K562 (cell line): Measurements from ENCODE around the gene HCAR2. TPM values are rescaled to one million over a fixed set of nuclear protein-coding genes. Genes with fewer than 3 reads are reported as not detected.
A peak's percentile ranks its signal among the peaks of the same experiment; 100 is the strongest.
"Not testable (repeated sequence)": the region's sequence is repeated elsewhere in the genome, so short reads cannot be mapped to it uniquely, and the experiment has no call there.

Source experiments
- ATAC-seq: fragments of 200-7000 bp; cut with Tn5 transposase; 3 replicates; pipeline ENCODE4 v1.9.1; 2020; ENCODE audit warnings: moderate library complexity
- BruUV-seq: library from RNA; stranded (reverse); fragments of 400-500 nt; replicated peaks from 2 replicates; lab custom pipeline; 2021; lab: Mats Ljungman, UMichigan
- CTCF ChIA-PET: fragments of 300-600 bp; formaldehyde crosslinking; extraction: SDS; loops from one replicate; lab custom pipeline; 2021; ENCODE audit warnings: low intra/inter-chr PET ratio; lab: Yijun Ruan, JAX
- POLR2A ChIA-PET: fragments of 300-600, 350-650 bp; sonication (Branson Sonifier 250); formaldehyde crosslinking; extraction: SDS; loops from one replicate; lab custom pipeline; 2021; ENCODE audit warnings: antibody characterized with exemption, inconsistent platforms; lab: Yijun Ruan, JAX
- DNase-seq, 4 experiments: peaks; one replicate each; pipeline versions ENCODE4 v3.0.0 to v3.0.0-alpha.2; 2011 to 2018; ENCODE audit warnings: low spot score in 3 of 4, mixed read lengths in 3 of 4; ENCODE audit errors: extremely low read depth in 1 of 4
- FAIRE-seq: peaks from 2 replicates; lab custom pipeline; 2011; peaks lifted over from hg19 to GRCh38; lab: Jason Lieb, UNC
- H2AFZ ChIP-seq: 2 replicates; pipeline ENCODE4 v1.6.0; 2011; ENCODE audit warnings: low read depth, low read length, control low read depth, inconsistent platforms
- H3K27ac ChIP-seq: fragments of 200-600 bp; 3 replicates; pipeline ENCODE4 v1.8.0; 2011; ENCODE audit warnings: low read depth, mild to moderate bottlenecking, control low read depth, inconsistent platforms, low read length, moderate library complexity, mixed read lengths; ENCODE audit errors: extremely low read depth
- H3K27me3 ChIP-seq, 2 experiments: fragments of 300-600 bp in 1 of 2; 2 replicates in 1 of 2; 3 replicates in 1 of 2; pipeline versions ENCODE4 v1.6.0 to v1.8.0; 2011; ENCODE audit warnings: inconsistent platforms in 2 of 2, low read length in 2 of 2, mild to moderate bottlenecking in 1 of 2, mixed read lengths in 1 of 2, moderate library complexity in 1 of 2; ENCODE audit not compliant: control insufficient read depth in 2 of 2, insufficient read depth in 2 of 2
- H3K36me3 ChIP-seq: fragments of 300-600 bp; 3 replicates; pipeline ENCODE4 v1.8.0; 2011; ENCODE audit warnings: mild to moderate bottlenecking, low read length, inconsistent platforms; ENCODE audit not compliant: control insufficient read depth, insufficient read depth
- H3K4me1 ChIP-seq, 2 experiments: fragments of 200-600 bp in 1 of 2; replicated peaks in 1 of 2; 2 replicates in 1 of 2; 3 replicates in 1 of 2; pipeline versions ENCODE4 v1.5.1 to v1.8.0; 2011; ENCODE audit warnings: inconsistent platforms in 2 of 2, low read length in 2 of 2, mild to moderate bottlenecking in 1 of 2, mixed read lengths in 1 of 2, moderate library complexity in 1 of 2; ENCODE audit not compliant: control insufficient read depth in 2 of 2, insufficient read depth in 2 of 2
- H3K4me2 ChIP-seq: 2 replicates; pipeline ENCODE4 v1.6.1; 2011; ENCODE audit warnings: low read length, control low read depth, inconsistent platforms, mixed read lengths; ENCODE audit not compliant: insufficient read depth
- H3K4me3 ChIP-seq: fragments of 200-600 bp; sonication (generic), shearing (Covaris generic); 2 replicates; pipeline ENCODE4 v1.5.1; 2016; ENCODE audit warnings: control low read depth, inconsistent platforms
- H3K79me2 ChIP-seq: fragments of 200-600 bp; 3 replicates; pipeline ENCODE4 v1.8.0; 2011; ENCODE audit warnings: low read length, inconsistent platforms; ENCODE audit not compliant: control insufficient read depth, insufficient read depth
- H3K9ac ChIP-seq, 2 experiments: 2 replicates each; pipeline versions ENCODE4 v1.6.0 to v1.6.1; 2011; ENCODE audit warnings: low read depth in 2 of 2, low read length in 2 of 2, control low read depth in 1 of 2, inconsistent platforms in 1 of 2, mild to moderate bottlenecking in 1 of 2, mixed read lengths in 1 of 2; ENCODE audit not compliant: insufficient read depth in 1 of 2
- H3K9me1 ChIP-seq: one replicate; pipeline ENCODE4 v1.6.0; 2011; ENCODE audit warnings: inconsistent platforms, mild to moderate bottlenecking, low read length, moderate library complexity; ENCODE audit not compliant: control insufficient read depth, insufficient read depth
- H3K9me3 ChIP-seq: replicated peaks from 2 replicates; pipeline ENCODE4 v1.5.1; 2011; ENCODE audit warnings: low read depth, low read length, inconsistent platforms; ENCODE audit not compliant: control insufficient read depth, insufficient read depth
- H4K20me1 ChIP-seq: replicated peaks from 2 replicates; pipeline ENCODE4 v1.6.1; 2011; ENCODE audit warnings: low read length, inconsistent platforms, mixed read lengths; ENCODE audit not compliant: control insufficient read depth, insufficient read depth
- ARID1B ChIP-seq: fragments of 450-650 bp; IDR thresholded peaks from 2 replicates; pipeline ENCODE4 v1.6.1; 2016; ENCODE audit warnings: antibody characterized with exemption, mild to moderate bottlenecking, inconsistent platforms
- CBFA2T2 ChIP-seq: fragments of 450-650 bp; conservative IDR thresholded peaks from 2 replicates; pipeline ENCODE4 v1.6.1; 2017; ENCODE audit warnings: mild to moderate bottlenecking
- CBFA2T3 ChIP-seq: fragments of 450-650 bp; IDR thresholded peaks from 2 replicates; pipeline ENCODE4 v1.6.1; 2017
- CTBP1 ChIP-seq: fragments of 450-650 bp; IDR thresholded peaks from 2 replicates; pipeline ENCODE4 v1.6.1; 2016; ENCODE audit warnings: borderline replicate concordance
- CXXC5 ChIP-seq: fragments of 250-450 bp; sonication (Bioruptor Pico); IDR thresholded peaks from 2 replicates; pipeline ENCODE4 v1.8.0; 2022; ENCODE audit warnings: inconsistent platforms, mild to moderate bottlenecking, moderate library complexity
- DPF2 ChIP-seq: fragments of 450-650 bp; IDR thresholded peaks from 2 replicates; pipeline ENCODE4 v1.6.1; 2016
- GATA2 ChIP-seq: sonication (generic); formaldehyde crosslinking; IDR thresholded peaks from 2 replicates; pipeline ENCODE4 v1.4.0; 2020; ENCODE audit warnings: mild to moderate bottlenecking, missing genetic modification reagents
- HDAC1 ChIP-seq, 2 experiments: fragments of 450-650 bp; IDR thresholded peaks; 2 replicates each; pipeline ENCODE4 v1.6.1; 2016 to 2017; ENCODE audit warnings: inconsistent platforms in 1 of 2, mild to moderate bottlenecking in 1 of 2, moderate library complexity in 1 of 2
- KDM1A ChIP-seq, 2 experiments: fragments of 450-650 bp; IDR thresholded peaks; 2 replicates each; pipeline ENCODE4 v1.6.1; 2016; ENCODE audit warnings: mild to moderate bottlenecking in 2 of 2
- KLF16 ChIP-seq: IDR thresholded peaks from 2 replicates; pipeline ENCODE4 v1.6.1; 2016; ENCODE audit warnings: antibody characterized with exemption
- MTA2 ChIP-seq: fragments of 450-650 bp; IDR thresholded peaks from 2 replicates; pipeline ENCODE4 v1.6.1; 2016; ENCODE audit warnings: low read depth
- NCOR1 ChIP-seq: fragments of 450-650 bp; IDR thresholded peaks from 2 replicates; pipeline ENCODE4 v1.6.1; 2016; ENCODE audit warnings: mild to moderate bottlenecking, moderate library complexity
- NFIC ChIP-seq: fragments of 450-650 bp; IDR thresholded peaks from 2 replicates; pipeline ENCODE4 v1.6.1; 2017; ENCODE audit warnings: mild to moderate bottlenecking, inconsistent platforms
- NONO ChIP-seq, 2 experiments: fragments of 200-400 bp in 1 of 2; fragments of 450-650 bp in 1 of 2; formaldehyde crosslinking in 1 of 2; IDR thresholded peaks; 2 replicates each; pipeline ENCODE4 v1.6.1; 2017; ENCODE audit warnings: low read depth in 2 of 2, mild to moderate bottlenecking in 2 of 2, moderate library complexity in 2 of 2, low read length in 1 of 2
- PML ChIP-seq: IDR thresholded peaks from 2 replicates; pipeline ENCODE4 v1.6.1; 2012; ENCODE audit warnings: low read length, inconsistent platforms
- POLR2AphosphoS5 ChIP-seq: IDR thresholded peaks from 2 replicates; pipeline ENCODE4 v1.6.1; 2011; ENCODE audit warnings: mild to moderate bottlenecking, low read depth, low read length, moderate library complexity; ENCODE audit not compliant: control insufficient read depth, insufficient read depth
- RCOR1 ChIP-seq, 2 experiments: IDR thresholded peaks; 2 replicates each; pipeline ENCODE4 v1.6.1; 2012; ENCODE audit warnings: low read depth in 2 of 2, low read length in 2 of 2, borderline replicate concordance in 1 of 2, improper control_type of control experiment in 1 of 2
- SMAD4 ChIP-seq: fragments of 250-450 bp; sonication (Bioruptor Pico); conservative IDR thresholded peaks from 2 replicates; pipeline ENCODE4 v1.8.0; 2021; ENCODE audit warnings: inconsistent platforms, mild to moderate bottlenecking, moderate library complexity
- SMARCA4 ChIP-seq: fragments of 450-650 bp; IDR thresholded peaks from 2 replicates; pipeline ENCODE4 v1.6.1; 2016
- SMARCE1 ChIP-seq: fragments of 450-650 bp; IDR thresholded peaks from 2 replicates; pipeline ENCODE4 v1.7.1; 2016; ENCODE audit warnings: mild to moderate bottlenecking
- SOX6 ChIP-seq: fragments of 450-650 bp; IDR thresholded peaks from 2 replicates; pipeline ENCODE4 v1.6.1; 2014; ENCODE audit warnings: mild to moderate bottlenecking
- TAL1 ChIP-seq: fragments of 450-650 bp; IDR thresholded peaks from 2 replicates; pipeline ENCODE4 v1.6.1; 2016; ENCODE audit warnings: mild to moderate bottlenecking
- TCF3 ChIP-seq: sonication (generic); formaldehyde crosslinking; IDR thresholded peaks from 2 replicates; pipeline ENCODE4 v1.4.0; 2020; ENCODE audit warnings: mild to moderate bottlenecking, missing genetic modification reagents
- TEAD4 ChIP-seq, 2 experiments: sonication (generic) in 1 of 2; formaldehyde crosslinking in 1 of 2; IDR thresholded peaks; 2 replicates each; pipeline versions ENCODE4 v1.6.1 to v1.8.0; 2012 to 2022; ENCODE audit warnings: borderline replicate concordance in 1 of 2, inconsistent platforms in 1 of 2, low read length in 1 of 2, mild to moderate bottlenecking in 1 of 2, missing genetic modification reagents in 1 of 2
- TRIM24 ChIP-seq, 2 experiments: fragments of 450-650 bp; IDR thresholded peaks; 2 replicates each; pipeline ENCODE4 v1.6.1; 2016
- ZEB2 ChIP-seq: fragments of 450-650 bp; IDR thresholded peaks from 2 replicates; pipeline ENCODE4 v1.6.1; 2016
- ZFX ChIP-seq: sonication (generic); formaldehyde crosslinking; IDR thresholded peaks from 2 replicates; pipeline ENCODE4 v1.8.0; 2022; ENCODE audit warnings: mild to moderate bottlenecking, missing genetic modification reagents, moderate library complexity
- WGBS: fragments of 100-300 bp; shearing (Covaris generic); methylation state at CpG from one replicate; pipeline ENCODE4 v1.1.6; 2016; ENCODE audit warnings: low coverage, mixed read lengths; ENCODE audit not compliant: insufficient coverage; ENCODE audit errors: missing lambda C conversion rate; 5-methylcytosine and 5-hydroxymethylcytosine counted together
- in situ Hi-C: fragments of 300-500 bp; cut with MboI; formaldehyde crosslinking; loops from 4 replicates; pipeline ENCODE4 v1.15.0; 2018; ENCODE audit warnings: inconsistent platforms, mixed read lengths
- intact Hi-C: fragments of 100-400 bp; cut with micrococcal nuclease; formaldehyde crosslinking; loops from 2 replicates; pipeline ENCODE4 v1.14.2; 2022
- polyA plus RNA-seq, 8 experiments: library from polyadenylated mRNA; depleted of rRNA in 4 of 8; stranded (reverse) in 5 of 8; unstranded in 3 of 8; fragments of >200 nt; fragmentation: Nextera tagmentation in 2 of 8; fragmentation: Illumina TruSeq in 1 of 8; extraction: Ambion mirVana in 2 of 8; extraction: Trizol in 1 of 8; gene quantifications; 2 replicates each; pipeline versions ENCODE4 v1.2.1 to v1.2.3, GENCODE V29; 2011 to 2014; ENCODE audit warnings: inconsistent platforms in 1 of 8, missing spikeins in 1 of 8
- total RNA-seq, 7 experiments: library from RNA; depleted of rRNA in 6 of 7; stranded (reverse); fragments of >200 nt in 6 of 7; fragmentation: Illumina TruSeq in 2 of 7; extraction: Trizol in 2 of 7; gene quantifications; 2 replicates each; pipeline versions ENCODE4 v1.2.1 to v1.2.3, GENCODE V29; 2011 to 2021; ENCODE audit warnings: low replicate concordance in 1 of 7

Gene HCAR2
- total and polyA plus RNA-seq, 9 of the 15 experiments (the other 6 are each of a cell fraction or from before 2014, with no cell fraction given): not detected

GRCh38 chr12:122750781-122751515 is 47.8 kb upstream of the HCAR2 start:
- peak overlapping the region; percentile 30; the same call in 1 of the 2 replicates for H3K4me2 ChIP-seq
- in situ Hi-C loops: loop anchor here (5.0 kb wide), 1 partner anchor 114 kb away; no protein-coding TSS in a partner anchor
- H4K20me1 ChIP-seq; H3K27me3 ChIP-seq; H3K4me3 ChIP-seq; H3K9me3 ChIP-seq; FAIRE-seq; H3K9me1 ChIP-seq; H3K9ac ChIP-seq; POLR2A ChIA-PET; ATAC-seq; BruUV-seq; TF ChIP-seq TEAD4 (CRISPR knock-in tag; IDR thresholded peaks at IDR 0.05; ENCODE audit: borderline replicate concordance): not testable (repeated sequence)
- H3K27ac ChIP-seq: 0 out of 3 replicates have a peak overlapping the region, but pooled peaks have one; percentile 26
- peaks cover 24% of the 10 kb centered on the region for H3K36me3 ChIP-seq
- WGBS: 31% methylated on average over 16 of the region's 17 CpGs
- peak overlapping the region; percentile 62 for H2AFZ ChIP-seq
- peak in 1 of 4 experiments; percentile 54 for DNase-seq
- CTCF ChIA-PET: interaction anchor here (0.6 to 4.1 kb wide), 2 partner anchors 114 to 512 kb away, joined by 3 to 61 read pairs; no protein-coding TSS in a partner anchor
- intact Hi-C loops: loop anchor here (10.0 kb wide), 1 partner anchor 356 kb away; no protein-coding TSS in a partner anchor
- peaks cover 27% of the 10 kb centered on the region for H3K79me2 ChIP-seq
- peaks cover 18 to 26% of the 10 kb centered on the region in 2 experiments; a peak in 4 of 5 replicates for H3K4me1 ChIP-seq
- TF ChIP-seq PML: 0 out of 2 replicates have a peak, but pooled peaks have one; percentile 45
- TF ChIP-seq CTBP1: peak; percentile 95
- peak; percentile 90 for TF ChIP-seq CBFA2T3
- TF ChIP-seq ARID1B: peak; percentile 88
- peak; percentile 56 for TF ChIP-seq CXXC5 (CRISPR knock-in tag)
- TF ChIP-seq DPF2: peak; percentile 67
- TF ChIP-seq ZFX: peak; percentile 20; the same call in 1 of the 2 replicates
- TF ChIP-seq NONO (IDR thresholded peaks at IDR 0.05; ENCODE audit: low read depth in 2 of 2, low read length in 1 of 2): peak in 1 of 2 experiments; percentile 30; a peak in 1 of 4 replicates
- peak; percentile 53; the same call in 1 of the 2 replicates for TF ChIP-seq GATA2 (CRISPR knock-in tag)
- TF ChIP-seq TAL1: peak; percentile 86
- peak; percentile 75 for TF ChIP-seq SMAD4 (CRISPR knock-in tag)
- 0 out of 4 replicates have a peak, but pooled peaks of 1 of the 2 experiments have one; percentile 16 for TF ChIP-seq RCOR1 (IDR thresholded peaks at IDR 0.05; ENCODE audit: borderline replicate concordance in 1 of 2, low read depth in 2 of 2, low read length in 2 of 2)
- TF ChIP-seq POLR2AphosphoS5: peak; percentile 42; the same call in 1 of the 2 replicates
- peak; percentile 97 for TF ChIP-seq ZEB2
- peak; percentile 75; the same call in 1 of the 2 replicates for TF ChIP-seq SMARCE1
- TF ChIP-seq TCF3 (CRISPR knock-in tag): peak; percentile 87
- peak; percentile 80 for TF ChIP-seq TEAD4 (IDR thresholded peaks at IDR 0.05; ENCODE audit: low read length)
- TF ChIP-seq CBFA2T2: peak; percentile 88
- TF ChIP-seq TRIM24 (IDR thresholded peaks at IDR 0.05): peak; percentile 41 to 59; a peak in 2 of 4 replicates
- TF ChIP-seq NCOR1: peak; percentile 60
- TF ChIP-seq KDM1A (IDR thresholded peaks at IDR 0.05): peak; percentile 40 to 69; a peak in 2 of 4 replicates
- peak; percentile 65 for TF ChIP-seq MTA2
- peak; percentile 76; the same call in 1 of the 2 replicates for TF ChIP-seq SOX6
- 0 out of 4 replicates have a peak, but pooled peaks of 1 of the 2 experiments have one; percentile 21 for TF ChIP-seq HDAC1 (IDR thresholded peaks at IDR 0.05)
- peak; percentile 45; the same call in 1 of the 2 replicates for TF ChIP-seq NFIC
- peak; percentile 52; the same call in 1 of the 2 replicates for TF ChIP-seq KLF16
- peak; percentile 70 for TF ChIP-seq SMARCA4
